Right lobe of liver (tissue), 4 donors: ENCODE data around the gene HAP1.

Experiments used
- POLR2A ChIP-seq: fragments of 450-650 bp; IDR thresholded peaks from one replicate; pipeline ENCODE4 v1.6.1; 2017; ENCODE audit warnings: antibody characterized with exemption, mild to moderate bottlenecking
- TF ChIP-seq, protein P1 (sequence below), 4 donors: fragments of 200-600 bp in 3 of 4; fragments of 450-650 bp in 1 of 4; IDR thresholded peaks; one replicate each; pipeline versions ENCODE4 v1.5.1 to v1.8.0; 2016 to 2022; ENCODE audit warnings: antibody characterized with exemption in 4 of 4, mild to moderate bottlenecking in 2 of 4
- donor health status: DM: no; HTN: no; CAD: no.
- donor health status: DM: no; HTN: no; CAD: no.
- donor health status: DM: no; HTN: yes; CAD: no.

DNA sequence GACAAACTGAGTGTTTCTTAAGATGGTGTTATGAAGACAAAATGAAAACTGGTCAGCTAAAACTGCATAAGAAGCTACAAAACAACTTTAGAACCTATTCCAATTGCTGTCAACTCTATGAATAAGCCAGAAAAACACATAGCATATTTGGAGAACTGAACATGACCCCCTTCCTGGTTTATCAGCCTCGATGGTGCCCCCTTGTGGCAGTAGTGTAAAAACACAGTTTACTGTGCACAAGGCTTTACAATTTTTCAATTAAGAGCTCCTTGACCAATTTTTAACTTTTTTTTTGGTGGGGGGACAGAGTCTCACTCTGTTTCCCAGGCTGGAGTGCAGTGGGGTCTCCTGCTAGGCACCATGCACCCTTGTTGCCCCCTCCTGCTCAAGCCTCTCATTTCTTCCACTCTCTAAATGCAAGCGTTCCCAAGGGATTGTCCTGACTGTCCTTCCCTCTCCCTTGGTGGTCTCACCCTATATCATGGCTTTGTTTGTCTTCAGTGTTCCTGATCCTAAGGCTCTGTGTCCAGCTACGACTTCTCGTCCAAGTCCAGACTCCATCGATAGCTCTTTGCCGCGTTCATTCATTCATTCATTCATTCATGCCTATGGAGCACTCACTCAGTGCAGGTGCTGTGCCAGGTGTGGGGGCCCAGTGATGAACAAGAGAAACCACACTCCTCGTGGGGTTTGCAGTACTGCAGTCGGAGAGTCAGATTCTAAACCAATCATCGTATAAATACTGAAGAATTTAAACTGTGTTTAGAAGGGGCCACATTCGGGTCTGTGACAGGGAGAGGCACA, 38.3 kb downstream of the HAP1 start:
- TF ChIP-seq, protein P1, sequence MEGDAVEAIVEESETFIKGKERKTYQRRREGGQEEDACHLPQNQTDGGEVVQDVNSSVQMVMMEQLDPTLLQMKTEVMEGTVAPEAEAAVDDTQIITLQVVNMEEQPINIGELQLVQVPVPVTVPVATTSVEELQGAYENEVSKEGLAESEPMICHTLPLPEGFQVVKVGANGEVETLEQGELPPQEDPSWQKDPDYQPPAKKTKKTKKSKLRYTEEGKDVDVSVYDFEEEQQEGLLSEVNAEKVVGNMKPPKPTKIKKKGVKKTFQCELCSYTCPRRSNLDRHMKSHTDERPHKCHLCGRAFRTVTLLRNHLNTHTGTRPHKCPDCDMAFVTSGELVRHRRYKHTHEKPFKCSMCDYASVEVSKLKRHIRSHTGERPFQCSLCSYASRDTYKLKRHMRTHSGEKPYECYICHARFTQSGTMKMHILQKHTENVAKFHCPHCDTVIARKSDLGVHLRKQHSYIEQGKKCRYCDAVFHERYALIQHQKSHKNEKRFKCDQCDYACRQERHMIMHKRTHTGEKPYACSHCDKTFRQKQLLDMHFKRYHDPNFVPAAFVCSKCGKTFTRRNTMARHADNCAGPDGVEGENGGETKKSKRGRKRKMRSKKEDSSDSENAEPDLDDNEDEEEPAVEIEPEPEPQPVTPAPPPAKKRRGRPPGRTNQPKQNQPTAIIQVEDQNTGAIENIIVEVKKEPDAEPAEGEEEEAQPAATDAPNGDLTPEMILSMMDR (IDR thresholded peaks at IDR 0.05): peak; percentile 66 to 87 (median 84)
- no peak for TF ChIP-seq POLR2A
